C4-2B (cell line): ENCODE data around the gene TRRAP.

ENCODE experiments used
- H3K27ac ChIP-seq: fragments of 450-650 bp; 2 replicates; pipeline ENCODE4 v1.5.1; 2017
- ZFX ChIP-seq: fragments of 450-650 bp; IDR thresholded peaks from 2 replicates; pipeline ENCODE4 v1.6.1; 2017
- TF ChIP-seq, protein P1 (sequence below): fragments of 450-650 bp; conservative IDR thresholded peaks from 2 replicates; pipeline ENCODE4 v1.5.1; 2017; ENCODE audit warnings: mild to moderate bottlenecking

TRRAP gene

DNA sequence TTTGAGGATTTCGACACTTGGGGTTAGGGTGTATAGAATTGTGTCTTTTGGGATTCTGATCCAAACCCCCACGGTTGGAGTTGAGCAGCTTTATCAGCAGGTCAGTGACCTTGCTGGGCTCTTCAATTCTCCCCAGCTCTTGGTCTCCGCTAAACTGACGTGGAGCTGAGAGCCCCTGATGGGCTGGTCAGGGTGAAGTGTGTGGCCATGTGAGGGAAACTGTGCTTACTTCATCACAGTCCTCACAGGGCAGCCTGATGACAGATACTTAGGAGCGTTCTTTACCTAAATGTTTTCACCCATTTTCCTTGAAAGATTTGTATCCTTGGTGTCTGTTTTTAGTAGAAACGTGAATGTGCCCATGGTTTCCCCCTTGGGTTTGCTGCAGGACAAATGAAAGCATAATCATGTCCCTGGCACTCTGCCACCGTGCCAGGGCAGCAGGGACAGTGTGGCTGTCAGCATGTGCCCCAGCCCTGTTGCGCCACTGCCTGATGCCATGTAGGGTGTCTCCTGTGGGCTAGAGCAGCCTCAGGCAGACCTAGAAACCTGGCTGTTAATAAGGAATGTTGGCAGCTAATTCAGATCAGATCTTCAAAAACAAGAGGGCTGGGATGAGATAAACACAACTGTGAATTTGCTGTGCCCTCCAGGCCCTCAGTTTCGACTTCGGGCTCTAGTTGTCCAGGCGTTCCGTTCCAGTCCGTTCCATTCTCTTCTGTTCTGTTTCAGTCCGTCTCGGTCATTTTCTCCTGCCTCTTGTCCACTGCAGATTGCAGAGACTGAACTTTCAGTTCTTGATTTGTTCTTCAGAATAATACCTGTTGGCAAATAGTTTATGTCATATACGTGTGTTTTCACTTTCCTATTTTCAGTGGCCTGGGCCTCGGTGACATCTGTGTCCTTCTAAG lies 96.8 kb downstream of the TRRAP start:
- H3K27ac ChIP-seq = no peak overlapping the region
- no peak for TF ChIP-seq ZFX
- TF ChIP-seq, protein P1, sequence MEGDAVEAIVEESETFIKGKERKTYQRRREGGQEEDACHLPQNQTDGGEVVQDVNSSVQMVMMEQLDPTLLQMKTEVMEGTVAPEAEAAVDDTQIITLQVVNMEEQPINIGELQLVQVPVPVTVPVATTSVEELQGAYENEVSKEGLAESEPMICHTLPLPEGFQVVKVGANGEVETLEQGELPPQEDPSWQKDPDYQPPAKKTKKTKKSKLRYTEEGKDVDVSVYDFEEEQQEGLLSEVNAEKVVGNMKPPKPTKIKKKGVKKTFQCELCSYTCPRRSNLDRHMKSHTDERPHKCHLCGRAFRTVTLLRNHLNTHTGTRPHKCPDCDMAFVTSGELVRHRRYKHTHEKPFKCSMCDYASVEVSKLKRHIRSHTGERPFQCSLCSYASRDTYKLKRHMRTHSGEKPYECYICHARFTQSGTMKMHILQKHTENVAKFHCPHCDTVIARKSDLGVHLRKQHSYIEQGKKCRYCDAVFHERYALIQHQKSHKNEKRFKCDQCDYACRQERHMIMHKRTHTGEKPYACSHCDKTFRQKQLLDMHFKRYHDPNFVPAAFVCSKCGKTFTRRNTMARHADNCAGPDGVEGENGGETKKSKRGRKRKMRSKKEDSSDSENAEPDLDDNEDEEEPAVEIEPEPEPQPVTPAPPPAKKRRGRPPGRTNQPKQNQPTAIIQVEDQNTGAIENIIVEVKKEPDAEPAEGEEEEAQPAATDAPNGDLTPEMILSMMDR = no peak

DNA sequence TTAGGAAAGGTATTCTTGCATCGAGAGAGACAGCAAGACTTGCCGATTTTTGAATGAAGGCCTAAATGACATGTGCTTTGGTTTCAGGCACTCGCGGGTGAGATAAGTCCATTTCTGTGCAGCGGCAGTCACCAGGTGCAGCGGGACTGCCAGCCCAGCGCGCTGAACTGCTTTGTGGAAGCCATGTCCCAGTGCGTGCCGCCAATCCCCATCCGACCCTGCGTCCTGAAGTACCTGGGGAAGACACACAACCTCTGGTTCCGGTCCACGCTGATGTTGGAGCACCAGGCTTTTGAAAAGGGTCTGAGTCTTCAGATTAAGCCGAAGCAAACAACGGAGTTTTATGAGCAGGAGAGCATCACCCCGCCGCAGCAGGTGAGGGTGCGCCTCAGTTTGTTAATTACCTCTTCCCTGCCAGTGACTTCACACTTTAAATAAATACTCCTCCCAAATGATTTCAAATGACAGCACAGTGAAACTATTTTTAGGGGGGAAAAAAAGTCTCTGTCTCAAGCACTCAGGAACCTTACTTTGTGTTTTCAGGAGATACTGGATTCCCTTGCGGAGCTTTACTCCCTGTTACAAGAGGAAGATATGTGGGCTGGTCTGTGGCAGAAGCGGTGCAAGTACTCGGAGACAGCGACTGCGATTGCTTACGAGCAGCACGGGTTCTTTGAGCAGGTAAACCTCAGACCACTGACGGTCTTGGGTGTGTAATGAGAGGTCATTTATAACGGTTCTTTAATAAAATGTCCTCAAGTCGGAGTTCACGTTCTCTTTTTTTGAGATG lies 98.3 kb downstream of the TRRAP start:
- no peak overlapping the region for H3K27ac ChIP-seq
- TF ChIP-seq, protein P1 = no peak
- TF ChIP-seq ZFX = no peak

DNA sequence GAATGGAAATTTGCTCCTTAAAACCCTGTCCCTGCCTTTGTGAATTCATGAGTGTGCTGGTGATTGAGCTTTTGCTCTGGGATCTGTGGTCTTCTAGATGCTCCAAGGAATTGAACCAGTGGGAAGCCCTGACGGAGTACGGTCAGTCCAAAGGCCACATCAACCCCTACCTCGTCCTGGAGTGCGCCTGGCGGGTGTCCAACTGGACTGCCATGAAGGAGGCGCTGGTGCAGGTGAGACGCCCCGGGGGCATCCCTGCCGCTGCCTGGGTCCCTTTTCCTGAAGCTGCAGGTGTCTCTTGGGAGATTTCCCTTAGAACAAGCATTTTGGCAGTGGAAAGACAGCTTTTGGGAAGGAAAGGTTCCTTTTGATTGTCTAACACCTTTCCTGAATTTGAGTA lies 100.3 kb downstream of the TRRAP start:
- no peak overlapping the region for H3K27ac ChIP-seq
- TF ChIP-seq ZFX = no peak
- TF ChIP-seq, protein P1 = no peak

DNA sequence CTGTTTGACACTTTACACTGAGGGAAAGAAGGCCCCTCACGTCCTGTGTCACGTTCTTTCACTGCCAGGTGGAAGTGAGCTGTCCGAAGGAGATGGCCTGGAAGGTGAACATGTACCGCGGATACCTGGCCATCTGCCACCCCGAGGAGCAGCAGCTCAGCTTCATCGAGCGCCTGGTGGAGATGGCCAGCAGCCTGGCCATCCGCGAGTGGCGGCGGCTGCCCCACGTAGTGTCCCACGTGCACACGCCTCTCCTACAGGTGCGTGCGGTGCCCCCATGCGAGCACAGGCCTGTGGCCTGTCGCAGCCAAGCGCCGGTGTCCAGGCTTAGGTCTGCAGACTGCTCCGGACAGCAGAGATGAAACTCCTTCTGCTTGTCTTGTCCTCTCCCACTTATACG lies 103.4 kb downstream of the TRRAP start:
- TF ChIP-seq, protein P1 = no peak
- TF ChIP-seq ZFX = no peak; the same call in 1 of the 2 replicates
- H3K27ac ChIP-seq = no peak overlapping the region

DNA sequence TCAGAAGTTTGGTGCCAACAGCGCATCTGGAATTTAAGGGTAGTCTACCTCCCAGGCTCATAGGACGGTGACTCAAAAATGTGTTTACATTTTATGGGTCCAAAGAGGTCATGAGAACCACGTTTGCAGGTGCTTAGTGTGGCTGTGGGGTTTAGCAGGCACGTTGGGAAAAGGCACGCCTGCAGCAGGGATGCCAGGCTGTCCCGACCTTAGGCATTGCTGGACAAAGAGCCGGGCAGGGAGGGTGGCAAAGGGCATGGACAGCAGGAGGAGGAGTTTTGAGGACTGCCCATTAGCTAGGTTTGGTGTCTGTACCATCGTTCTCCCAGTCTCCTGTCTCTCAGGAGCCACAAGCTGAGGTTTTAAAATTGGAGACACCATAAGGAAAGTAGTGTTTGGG lies 104.4 kb downstream of the TRRAP start:
- H3K27ac ChIP-seq = no peak overlapping the region
- TF ChIP-seq, protein P1 = no peak
- TF ChIP-seq ZFX = no peak

DNA sequence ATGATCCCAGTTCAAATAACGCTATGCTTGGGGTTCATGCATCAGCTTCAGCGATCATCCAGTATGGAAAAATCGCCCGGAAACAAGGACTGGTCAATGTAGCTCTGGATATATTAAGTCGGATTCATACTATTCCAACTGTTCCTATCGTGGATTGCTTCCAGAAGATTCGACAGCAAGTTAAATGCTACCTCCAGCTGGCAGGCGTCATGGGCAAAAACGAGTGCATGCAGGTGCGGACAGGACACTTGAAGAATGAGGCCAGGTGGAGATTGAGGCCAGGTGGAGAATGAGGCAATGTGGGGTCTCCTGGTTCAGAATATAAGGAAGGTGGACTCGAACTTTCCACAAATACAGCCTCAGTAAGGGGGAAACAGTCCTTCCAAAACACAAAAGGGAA lies 105.8 kb downstream of the TRRAP start:
- H3K27ac ChIP-seq = no peak overlapping the region
- TF ChIP-seq, protein P1 = no peak
- no peak for TF ChIP-seq ZFX

DNA sequence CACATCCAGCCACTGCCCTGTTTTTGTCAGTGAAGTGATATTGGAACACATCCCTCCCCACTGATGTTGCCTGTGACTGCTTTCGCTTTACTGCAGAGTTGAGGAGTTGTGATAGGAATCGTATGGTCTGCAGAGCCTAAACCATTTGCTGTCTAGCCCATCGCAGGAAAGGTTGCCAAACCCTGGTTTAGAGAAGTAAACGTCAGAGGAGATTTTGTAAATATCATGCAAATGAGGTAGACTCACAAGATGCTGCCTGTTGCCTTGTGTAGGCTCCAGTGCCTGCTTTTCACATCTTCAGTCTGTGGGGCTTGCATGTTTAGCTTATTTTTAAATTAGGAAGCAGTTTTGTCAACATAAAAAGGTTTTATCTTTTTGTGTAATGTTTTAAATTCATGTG lies 107.1 kb downstream of the TRRAP start:
- H3K27ac ChIP-seq = no peak overlapping the region
- TF ChIP-seq ZFX = no peak
- TF ChIP-seq, protein P1 = no peak
